CD4-positive, alpha-beta T cell treated with Interleukin-10 for 1 hour (primary cell): Measurements from ENCODE around the gene PCSK1.
"Not testable (repeated sequence)": the region's sequence is repeated elsewhere in the genome, so short reads cannot be mapped to it uniquely, and the experiment has no call there.

ENCODE experiments used
- DNase-seq: peaks from one replicate; pipeline ENCODE4 v3.0.0-alpha.2; 2020

PCSK1 gene

DNA sequence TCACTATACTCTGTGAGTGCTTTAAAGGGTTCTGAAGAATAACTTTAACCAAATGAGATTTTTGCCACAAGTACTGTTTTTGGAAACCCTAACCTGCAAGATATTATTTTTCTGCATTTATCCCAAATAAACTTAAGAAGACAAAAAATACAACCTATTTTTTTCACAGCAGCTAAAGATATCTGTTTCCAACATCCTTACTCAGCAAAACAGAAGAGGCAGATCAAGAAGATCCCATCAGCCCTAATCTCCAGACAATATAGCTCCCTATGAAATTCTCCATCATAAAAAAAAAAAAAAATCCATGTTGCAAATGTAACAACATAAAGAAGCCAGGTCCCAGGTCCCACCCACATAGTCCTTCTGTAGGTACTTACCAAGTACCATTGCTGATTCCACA is 7.6 kb downstream of the PCSK1 start:
- no peak for DNase-seq

DNA sequence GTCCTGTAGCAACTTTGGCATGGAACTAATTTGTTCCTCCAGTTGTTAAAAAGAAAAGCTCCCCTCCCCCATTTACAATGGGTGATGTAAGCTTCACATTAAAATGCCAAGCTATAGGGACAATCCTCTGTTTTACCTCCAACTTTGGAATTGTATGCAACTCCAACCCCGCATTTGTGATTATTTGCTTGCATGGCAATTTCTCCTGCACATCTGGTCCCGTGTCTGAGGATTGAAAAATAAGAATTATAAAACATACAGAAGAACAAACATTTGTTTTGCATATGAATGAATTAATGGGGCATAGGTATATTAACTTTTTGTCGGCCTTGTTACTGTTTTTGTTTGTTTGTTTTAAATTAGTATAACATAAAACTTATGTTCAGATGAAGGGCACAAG is 17.2 kb downstream of the PCSK1 start:
- DNase-seq = no peak

DNA sequence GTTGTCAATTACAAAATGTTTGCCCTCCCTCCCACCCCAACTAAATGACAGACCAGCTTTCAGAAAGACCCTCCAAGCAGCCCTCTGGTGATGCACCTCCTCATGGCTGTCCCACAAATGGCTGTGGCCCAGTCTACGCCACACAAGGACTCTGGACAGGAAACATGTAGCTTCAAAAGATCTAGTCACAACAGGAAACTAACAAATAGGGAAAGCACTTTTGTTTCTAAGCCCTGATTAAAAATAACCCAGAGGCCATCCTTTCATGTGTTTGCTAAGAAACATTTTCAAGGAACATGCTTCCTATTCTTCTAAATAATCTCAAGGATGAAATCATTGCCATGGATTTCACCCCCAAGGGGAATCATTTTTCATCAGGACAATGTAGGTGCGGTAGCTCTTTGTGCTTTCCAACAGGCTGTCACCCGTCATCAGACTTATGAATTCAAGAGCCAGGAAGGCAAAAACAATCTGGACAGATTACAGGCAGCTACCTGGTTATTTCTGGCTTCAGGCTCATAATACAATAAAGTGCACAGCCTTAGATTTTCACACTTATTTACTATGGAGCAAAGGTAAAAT is 20.1 kb downstream of the PCSK1 start:
- DNase-seq = no peak

DNA sequence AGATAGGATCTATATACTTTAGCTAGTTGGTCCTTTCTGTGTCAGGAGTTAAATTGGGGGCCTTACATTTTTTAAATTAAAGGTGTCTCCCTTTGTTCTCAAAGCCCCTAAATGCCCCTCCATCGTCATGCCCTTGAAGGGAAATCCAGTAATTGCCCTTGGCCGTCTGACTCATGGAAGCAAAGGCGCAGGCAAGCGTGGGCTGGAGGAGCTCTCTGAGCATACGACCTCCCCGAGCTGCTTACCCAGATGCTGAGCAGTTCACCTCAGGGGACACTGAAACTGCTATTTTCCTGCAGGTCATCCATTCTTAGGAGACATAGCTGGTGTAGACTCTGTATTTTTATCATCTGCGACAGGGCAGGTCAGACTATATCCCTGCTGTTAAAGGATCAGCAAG is 23.0 kb downstream of the PCSK1 start:
- DNase-seq = no peak

DNA sequence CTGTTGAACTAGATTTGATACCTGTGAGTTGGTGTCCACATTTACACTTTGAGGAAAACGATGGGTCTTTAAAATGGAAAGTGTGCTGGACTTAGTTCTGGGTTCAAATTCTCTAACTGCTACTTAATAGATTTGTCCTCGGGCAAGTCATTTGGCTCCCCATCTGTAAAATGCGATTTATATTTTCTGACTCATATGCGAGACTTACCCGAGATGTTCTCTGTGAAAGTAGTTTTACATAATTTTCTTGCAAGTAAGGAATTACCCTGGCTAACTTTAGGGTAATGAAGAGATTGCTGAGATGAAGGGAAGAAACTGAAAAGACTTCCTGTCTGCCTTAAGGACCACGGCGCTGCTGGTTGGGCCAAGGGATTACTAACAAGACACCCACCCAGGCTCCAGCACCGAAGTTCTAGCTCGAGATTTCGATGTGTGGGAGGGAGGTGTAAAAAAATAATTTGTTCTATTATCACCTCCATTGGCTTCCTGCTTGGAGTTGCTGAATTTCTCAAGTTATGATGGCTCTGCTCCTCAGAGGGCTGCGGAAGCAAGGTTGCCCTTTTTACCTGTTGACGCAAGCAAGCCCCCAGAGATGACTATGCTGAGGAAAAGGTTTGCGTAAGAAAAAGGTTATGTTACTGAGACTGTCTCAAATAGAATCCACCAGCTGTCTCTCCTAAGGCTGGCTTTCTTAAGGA is 24.1 kb downstream of the PCSK1 start:
- DNase-seq = no peak

DNA sequence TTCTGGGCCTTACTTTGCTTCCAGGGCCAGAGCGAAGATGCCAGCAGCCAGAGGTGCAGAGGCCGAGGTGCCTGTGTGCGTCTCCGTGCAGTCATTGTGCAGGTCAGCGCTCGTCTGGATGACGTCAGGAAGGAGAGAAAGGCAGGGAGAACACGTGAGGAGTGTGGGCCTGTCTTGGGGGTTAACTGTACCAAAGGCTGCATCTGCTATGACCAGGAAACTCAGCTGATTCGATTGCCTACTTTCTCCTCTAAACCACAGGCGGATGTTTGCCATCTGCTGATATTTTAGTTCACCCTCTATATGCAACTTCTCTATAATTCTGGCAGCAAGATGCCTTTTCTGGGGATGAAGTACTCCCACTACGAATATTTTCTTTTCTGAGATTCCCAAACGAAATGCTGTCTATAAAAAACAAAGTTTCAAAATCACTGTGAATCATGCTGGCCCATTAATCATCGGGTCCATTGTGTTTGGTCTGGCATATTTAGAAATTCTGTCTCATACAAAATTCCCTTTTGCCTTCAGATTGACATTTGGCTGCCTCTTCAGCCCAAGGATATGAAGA is 24.8 kb downstream of the PCSK1 start:
- no peak for DNase-seq

DNA sequence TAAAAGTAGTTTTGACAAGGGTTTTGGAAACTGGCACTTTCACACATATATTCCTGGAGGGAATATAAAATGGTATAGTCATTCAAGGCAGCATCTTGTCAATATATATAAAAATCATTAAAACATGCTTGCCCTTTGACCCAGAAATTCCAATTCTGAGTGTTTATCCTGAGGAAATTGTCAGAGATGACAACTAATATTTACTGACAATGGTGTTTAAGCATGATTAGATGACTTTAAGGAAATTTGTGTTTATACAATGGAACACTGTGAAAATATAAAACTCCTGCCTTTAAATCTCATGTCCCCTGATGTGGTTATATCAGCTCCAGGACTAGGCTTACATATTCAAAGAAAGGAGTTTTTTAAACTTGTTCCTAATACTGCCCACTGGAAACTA is 25.6 kb downstream of the PCSK1 start:
- DNase-seq = no peak

DNA sequence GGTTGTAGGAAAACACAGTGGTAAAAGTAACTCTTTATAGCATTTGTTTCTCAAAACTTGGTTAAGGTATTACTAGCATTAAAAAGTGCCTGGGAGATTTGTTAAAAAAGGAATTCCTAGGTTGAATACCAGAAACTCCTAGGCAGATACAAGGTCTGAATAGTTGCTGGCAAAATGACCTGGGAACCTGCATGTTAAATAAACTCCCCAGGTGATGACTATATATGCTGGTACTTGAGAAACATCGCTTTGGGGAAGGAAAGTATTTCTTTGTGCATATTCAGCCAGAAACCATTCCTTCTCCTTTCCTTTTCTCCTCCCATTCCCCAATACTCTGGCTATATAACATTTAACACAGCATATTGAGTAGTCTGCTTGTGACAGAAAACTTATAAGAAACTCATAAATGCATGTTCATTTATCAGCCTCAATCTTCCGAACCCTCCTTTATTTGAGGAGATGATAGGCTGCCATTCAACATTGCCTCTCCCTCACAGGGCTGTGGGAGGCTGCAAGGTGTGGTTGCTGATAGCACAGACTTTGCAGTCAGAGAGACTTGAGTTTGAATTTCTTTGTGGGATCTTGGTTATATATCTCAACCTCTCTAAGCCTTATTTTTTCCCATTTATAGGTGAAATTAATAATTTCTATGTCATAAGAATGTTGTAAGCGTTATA is 28.7 kb downstream of the PCSK1 start:
- no peak for DNase-seq

DNA sequence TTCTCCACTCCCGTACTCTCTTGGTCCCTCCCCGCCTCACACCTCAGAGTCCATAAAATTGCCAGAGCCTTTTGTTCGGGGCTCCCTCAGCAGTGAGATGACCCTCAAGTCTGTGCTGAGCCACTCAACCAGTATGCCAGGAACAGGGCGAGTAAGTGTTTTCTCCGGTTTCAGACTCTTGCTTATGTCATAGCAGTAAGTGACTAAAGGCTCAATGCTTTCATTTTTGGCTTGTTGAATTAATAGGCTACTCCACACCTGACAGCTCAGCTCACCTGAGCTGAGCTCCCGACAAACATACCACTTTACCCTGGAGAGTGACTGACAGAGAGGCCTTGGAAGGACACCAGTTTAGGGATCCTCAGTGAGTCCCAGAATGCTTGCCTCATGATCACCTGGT is 30.5 kb downstream of the PCSK1 start:
- DNase-seq = no peak

DNA sequence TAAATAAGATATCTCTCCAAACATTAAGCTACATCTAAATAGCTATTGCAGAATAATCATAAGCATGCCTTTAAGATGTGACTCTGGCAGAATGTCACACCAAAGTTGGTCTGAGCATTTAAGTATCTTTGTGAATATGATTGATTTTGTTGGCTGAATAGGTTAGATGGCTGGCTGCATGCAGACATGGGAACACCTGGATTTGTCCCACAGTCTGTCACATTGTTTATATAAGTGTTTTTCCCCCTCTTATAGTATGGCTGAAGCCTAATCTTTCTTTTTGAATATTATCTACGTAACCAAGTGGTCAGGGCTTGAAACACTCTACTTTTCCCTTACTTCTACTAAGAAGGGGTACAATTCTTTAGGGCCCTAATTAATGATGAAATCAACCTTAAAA is 36.2 kb downstream of the PCSK1 start:
- DNase-seq = no peak

DNA sequence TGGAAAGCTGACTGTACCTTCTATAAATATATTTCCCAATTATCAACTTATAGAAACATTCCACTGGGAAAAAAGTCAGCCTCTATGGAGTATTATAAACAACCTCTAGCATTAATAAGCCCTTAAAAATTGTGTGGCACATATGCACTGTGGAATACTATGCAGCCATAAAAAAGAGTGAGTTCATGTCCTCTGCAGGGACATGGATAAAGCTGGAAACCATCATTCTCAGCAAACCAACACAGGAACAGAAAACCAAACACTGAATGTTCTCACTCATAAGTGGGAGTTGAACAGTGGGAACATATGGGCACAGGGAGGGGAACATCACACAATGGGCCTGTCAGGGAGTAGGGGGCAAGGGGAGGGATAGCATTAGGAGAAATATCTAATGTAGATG is 37.8 kb downstream of the PCSK1 start:
- not testable (repeated sequence) for DNase-seq

DNA sequence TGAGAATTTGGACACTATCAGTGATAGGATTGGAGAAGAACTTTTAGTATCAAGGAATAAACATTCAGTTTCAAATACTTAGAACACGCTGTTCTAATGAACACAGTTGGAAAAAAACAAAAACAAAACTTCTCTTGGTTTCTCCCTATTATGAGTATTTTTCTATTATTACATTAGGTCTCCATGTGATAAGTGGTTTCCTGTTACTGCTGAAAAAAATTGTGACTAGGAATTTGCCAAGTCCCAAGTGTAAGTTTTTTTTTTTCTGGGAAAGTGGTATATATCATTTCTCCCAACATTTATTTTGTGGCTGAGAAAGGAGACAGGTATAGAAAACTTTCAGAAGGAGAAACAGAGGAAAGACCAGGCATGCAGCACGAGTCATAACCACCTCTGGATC is 41.1 kb downstream of the PCSK1 start:
- DNase-seq = no peak

DNA sequence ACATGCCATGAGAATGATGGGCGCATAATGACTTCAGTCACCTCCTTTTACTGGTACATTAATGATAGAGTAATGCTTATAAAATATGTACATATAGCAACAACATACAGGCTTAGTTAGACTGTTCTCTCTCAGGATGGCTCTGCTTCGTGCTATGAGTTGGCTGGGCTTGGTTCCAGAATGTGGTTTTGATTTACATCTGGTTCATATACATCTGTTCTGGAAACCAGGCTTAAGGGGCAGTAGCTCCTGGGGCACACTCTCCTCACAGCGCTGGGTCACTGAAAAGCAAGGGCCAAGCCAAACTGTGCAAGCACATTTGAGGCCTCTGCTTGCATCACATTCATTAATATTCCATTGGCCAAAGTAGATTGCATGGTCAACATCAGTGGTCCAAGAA is 44.9 kb downstream of the PCSK1 start:
- no peak for DNase-seq

DNA sequence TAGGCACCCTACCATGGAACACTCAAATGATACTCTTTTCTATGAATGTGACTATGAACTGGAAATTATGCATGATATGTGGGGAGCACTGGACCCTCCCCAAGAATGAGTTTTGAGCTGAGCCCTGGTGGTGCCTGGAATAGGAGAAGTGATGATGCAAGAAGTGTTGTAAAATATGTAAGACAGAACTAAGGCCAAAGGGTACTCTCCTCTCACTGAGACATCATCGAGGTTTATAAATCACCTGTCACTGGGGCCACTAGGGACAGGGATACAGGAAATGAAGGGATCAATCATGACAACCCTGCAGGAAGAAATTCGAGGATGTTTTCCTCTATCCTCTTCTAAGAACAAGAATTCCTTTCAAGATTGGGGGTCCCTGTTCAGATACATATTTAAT is 45.4 kb downstream of the PCSK1 start:
- DNase-seq = no peak

DNA sequence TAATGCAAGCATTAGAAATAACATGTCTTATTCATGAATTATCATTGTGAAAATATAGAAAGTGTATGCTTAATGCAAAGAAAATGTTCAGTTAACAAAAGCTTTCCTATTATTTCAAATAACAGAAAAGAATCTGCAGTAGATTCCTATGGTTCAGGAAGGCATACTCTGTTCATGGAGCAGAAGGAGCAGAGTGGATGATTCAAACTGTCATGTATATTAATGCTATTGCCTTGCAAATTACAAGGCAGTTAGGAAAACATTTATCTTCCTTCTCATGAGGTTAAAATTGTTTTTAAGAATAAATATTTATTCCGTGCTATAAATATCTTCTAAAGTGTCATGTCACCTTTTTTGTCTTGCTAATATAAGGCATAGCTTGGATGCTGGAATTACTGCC is 47.5 kb downstream of the PCSK1 start:
- no peak for DNase-seq

DNA sequence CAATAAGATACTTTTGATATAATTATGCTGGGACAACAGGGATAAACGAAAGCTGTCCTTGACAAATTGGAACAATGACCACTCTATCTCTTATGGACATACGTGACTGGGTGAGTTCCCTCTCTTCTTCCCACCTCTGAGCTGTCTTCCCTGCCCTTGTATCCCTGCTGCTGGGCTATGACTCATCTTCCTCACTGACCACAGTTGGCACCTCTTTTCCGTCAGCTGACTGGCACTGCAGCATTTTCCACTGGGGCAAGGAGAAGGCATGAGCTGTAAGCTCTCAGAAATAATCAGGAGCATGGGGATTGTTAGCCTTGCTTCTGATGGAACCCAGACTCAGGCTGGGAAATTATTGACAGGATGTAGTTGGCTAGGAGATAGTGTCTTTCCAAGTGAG is 48.7 kb downstream of the PCSK1 start:
- no peak for DNase-seq

DNA sequence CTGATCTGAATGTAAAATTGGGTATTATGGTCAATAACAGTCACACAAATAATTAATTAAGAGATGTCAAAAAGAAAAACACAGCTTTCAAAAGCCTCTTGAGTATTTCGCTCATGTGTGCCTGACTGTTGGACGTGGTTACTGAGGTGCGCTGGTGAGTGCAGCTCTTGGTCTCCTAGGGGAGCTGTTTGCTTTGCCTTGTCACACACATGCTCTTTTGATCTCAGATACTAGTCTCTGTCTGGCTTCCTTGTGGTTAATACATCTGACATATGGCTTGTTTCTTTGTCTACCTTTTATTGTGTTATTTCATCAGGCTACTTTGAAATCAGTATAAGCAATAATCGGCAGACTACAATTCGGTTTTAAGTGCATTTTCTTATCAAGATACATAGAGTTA is 51.5 kb downstream of the PCSK1 start:
- DNase-seq = peak; percentile 2

DNA sequence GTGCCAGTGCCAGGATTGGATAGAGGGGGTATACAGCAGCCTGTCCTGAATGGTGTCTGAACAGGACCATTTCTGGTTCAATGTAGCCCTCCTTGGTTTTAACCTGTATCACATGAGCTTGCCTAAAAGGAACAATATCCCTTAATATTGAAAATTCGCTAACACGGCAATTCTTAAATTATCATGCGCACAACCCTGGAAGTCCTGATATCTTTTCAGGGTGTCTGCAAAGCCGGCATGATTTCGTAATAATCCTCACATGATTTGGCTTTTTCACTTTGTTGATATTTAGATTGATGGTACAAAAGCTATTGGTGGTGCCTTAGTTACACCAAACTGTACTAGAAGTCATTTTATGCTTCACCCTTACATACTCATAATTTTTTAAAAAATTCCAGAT is 53.2 kb downstream of the PCSK1 start:
- no peak for DNase-seq

DNA sequence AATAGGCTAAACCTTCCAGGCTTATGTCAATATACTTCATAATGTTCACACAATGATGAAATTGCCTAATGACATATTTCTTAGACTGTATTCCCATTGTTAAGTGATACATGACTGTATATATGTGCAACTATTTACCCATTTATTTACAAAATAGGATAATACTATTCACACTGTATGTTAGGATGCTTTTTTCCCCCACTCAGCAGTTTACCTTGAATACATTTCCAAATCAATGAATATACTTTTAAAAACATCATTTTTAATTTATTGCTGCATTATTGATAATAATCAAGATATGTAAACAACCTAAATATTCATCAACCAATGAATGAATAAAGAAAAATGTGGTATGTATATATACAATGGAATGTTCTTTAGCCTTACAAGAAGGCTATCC is 55.5 kb downstream of the PCSK1 start:
- no peak for DNase-seq

DNA sequence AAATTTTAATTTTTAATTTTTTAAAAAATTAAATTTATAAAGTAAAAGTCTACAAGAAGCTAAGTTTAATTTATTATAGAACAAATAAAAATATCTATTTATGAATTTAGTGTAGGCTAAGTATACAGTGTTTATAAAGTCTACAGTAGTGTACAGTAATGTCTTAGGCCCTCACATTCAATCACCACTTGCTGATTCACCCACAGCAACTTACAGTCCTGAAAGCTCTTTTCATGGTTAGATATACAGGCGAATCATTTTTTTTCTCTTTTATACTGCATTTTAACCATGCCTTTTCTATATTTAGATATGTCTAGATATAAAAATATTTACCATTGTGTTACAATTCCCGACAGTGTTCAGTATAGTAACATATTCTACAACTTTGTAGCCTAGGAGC is 55.9 kb downstream of the PCSK1 start:
- no peak for DNase-seq

DNA sequence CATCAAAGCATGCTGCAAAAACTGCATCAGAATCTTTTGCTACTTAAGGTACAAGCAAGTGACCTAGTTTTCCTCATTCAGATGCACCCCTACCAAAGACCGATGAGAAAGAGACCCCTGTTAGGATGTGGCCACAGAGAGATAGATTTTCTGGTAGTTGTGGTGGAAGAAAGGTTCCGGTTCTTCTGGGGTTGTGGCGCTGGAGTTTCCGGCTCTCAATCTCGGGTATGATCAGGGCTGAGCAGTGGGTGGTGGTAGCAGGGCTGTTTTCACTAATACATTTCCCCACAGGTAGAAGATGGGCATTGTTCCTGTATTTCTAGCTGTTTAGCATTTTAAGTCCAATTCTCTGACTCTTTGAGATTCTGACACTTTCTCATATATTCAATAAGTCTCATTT is 58.4 kb downstream of the PCSK1 start:
- DNase-seq = peak; percentile 23

DNA sequence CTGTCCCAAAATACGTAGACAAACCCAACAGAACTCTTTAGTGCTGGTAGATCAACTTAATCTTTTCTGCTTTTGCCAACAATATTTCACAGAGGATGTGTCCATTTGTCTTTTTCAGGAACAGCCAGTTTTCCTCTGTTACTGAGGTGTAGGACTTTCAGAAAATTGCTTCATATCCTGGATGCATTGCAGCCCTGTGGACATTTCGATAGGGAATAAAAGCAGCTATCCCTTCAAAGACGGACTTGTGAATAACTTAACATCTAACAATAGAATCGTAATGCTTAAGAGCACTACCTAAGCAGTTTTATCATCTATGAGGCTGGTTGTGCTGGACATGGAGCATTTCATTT is 59.7 kb downstream of the PCSK1 start:
- no peak for DNase-seq

DNA sequence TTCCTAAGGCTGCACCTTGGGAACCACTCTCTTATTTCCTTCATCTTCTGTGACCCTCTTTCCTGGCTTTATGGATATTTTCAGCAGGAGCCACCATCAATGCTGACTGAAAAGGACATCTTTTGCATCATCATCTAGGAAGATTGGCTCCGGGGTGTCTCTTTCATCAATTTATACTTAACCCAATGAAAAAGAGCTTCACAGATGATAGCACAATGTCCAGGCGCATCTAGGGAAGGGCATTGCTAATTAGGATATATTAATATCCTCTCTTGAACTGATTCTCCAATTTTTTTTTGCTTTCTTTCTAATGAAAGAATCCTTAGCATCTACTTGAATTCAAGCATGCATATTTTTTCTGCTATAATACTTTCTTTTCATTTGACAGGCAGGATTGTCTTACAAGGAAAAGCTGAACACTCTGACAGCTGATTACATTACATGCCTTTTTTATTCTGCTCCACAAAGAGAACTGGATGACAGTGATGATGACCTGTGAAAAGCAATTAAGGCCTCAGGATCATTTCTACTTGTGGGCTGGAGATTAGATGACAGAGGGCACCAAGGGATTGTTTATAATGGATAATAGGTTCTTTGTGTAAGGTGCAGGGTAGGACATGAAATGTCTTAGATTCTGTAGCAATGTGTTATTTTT is 60.2 kb downstream of the PCSK1 start:
- DNase-seq = no peak

DNA sequence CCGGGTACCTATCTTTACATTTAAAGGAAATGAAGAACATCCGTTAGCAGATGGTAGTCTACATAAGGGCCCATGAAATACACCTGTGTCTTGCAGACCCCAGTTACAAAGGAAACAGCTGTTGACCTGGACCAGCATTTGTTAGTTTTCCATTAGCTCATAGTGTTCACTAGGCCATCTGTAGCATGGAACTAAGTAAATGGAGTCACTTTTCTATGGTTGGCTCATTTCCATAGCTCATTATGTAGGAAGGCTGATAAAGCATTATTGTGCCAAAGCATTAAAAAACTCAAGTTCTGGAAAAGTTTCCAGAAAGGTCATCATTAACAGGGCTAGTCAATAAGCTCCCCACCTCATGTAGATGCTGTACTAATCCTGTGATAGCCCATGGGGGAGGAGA is 62.1 kb downstream of the PCSK1 start:
- no peak for DNase-seq
